OCI-LY7 (cell line): ENCODE measurements around the gene GALNT14. TPM values are rescaled to one million over a fixed set of nuclear protein-coding genes. Genes with fewer than 3 reads are reported as not detected.

Experiments used
- BruUV-seq: library from RNA; stranded (reverse); fragments of 400-500 nt; replicated peaks from 2 replicates; lab custom pipeline; 2021; lab: Mats Ljungman, UMichigan
- CTCF ChIA-PET: fragments of 300-600 bp; sonication (Branson Sonifier 250); formaldehyde crosslinking; loops from one replicate; lab custom pipeline; 2022; ENCODE audit warnings: antibody characterized with exemption; ENCODE audit not compliant: unreplicated experiment; lab: Charles Lee
- POLR2A ChIA-PET: fragments of 300-600 bp; sonication (Branson Sonifier 250); formaldehyde crosslinking; loops from one replicate; lab custom pipeline; 2022; ENCODE audit warnings: antibody characterized with exemption; lab: Charles Lee
- DNase-seq: peaks from one replicate; pipeline ENCODE4 v3.0.0-alpha.2; 2015; ENCODE audit warnings: low spot score
- H2AFZ ChIP-seq: fragments of 200-600 bp; sonication (generic), shearing (Covaris generic); 2 replicates; pipeline ENCODE4 v1.6.1; 2014; ENCODE audit warnings: mild to moderate bottlenecking, antibody characterized with exemption, low read length, moderate library complexity
- H3K27ac ChIP-seq: fragments of 200-600 bp; sonication (generic); 2 replicates; pipeline ENCODE4 v1.5.1; 2014; ENCODE audit warnings: mixed run types, low read depth, mild to moderate bottlenecking, moderate library complexity, low read length, inconsistent platforms; ENCODE audit not compliant: poor library complexity, severe bottlenecking
- H3K36me3 ChIP-seq: fragments of 200-600 bp; sonication (generic); 2 replicates; pipeline ENCODE4 v1.6.1; 2014; ENCODE audit warnings: mild to moderate bottlenecking, antibody characterized with exemption, low read length, moderate library complexity, mixed read lengths; ENCODE audit not compliant: insufficient read depth
- H3K4me1 ChIP-seq: fragments of 200-600 bp; sonication (generic); 2 replicates; pipeline ENCODE4 v1.5.1; 2014; ENCODE audit warnings: mild to moderate bottlenecking, low read length; ENCODE audit not compliant: insufficient read depth, poor library complexity, severe bottlenecking
- H3K4me2 ChIP-seq: fragments of 200-600 bp; sonication (generic); 2 replicates; pipeline ENCODE4 v1.6.1; 2014; ENCODE audit warnings: mild to moderate bottlenecking, low read length
- H3K4me3 ChIP-seq: fragments of 200-600 bp; sonication (generic); 2 replicates; pipeline ENCODE4 v1.5.1; 2014; ENCODE audit warnings: mild to moderate bottlenecking, low read depth, low read length; ENCODE audit not compliant: poor library complexity, severe bottlenecking
- H3K79me2 ChIP-seq: fragments of 200-600 bp; sonication (generic); 2 replicates; pipeline ENCODE4 v1.6.1; 2016; ENCODE audit warnings: low read depth, mild to moderate bottlenecking, low read length, moderate library complexity, mixed read lengths; ENCODE audit not compliant: insufficient read depth
- H3K9me2 ChIP-seq: fragments of 200-600 bp; sonication (generic); 2 replicates; pipeline ENCODE4 v1.6.1; 2016; ENCODE audit warnings: mild to moderate bottlenecking, low read length, mixed read lengths; ENCODE audit not compliant: insufficient read depth
- H3K9me3 ChIP-seq: fragments of 200-600 bp; sonication (generic); 2 replicates; pipeline ENCODE4 v1.6.1; 2014; ENCODE audit warnings: mild to moderate bottlenecking, mixed run types, low read length, mixed read lengths
- H4K20me1 ChIP-seq: fragments of 200-600 bp; sonication (generic); 2 replicates; pipeline ENCODE4 v1.6.1; 2014; ENCODE audit warnings: mild to moderate bottlenecking, antibody characterized with exemption, low read length, moderate library complexity, mixed read lengths; ENCODE audit not compliant: insufficient read depth
- CTCF ChIP-seq: fragments of 200-600 bp; sonication (generic); conservative IDR thresholded peaks from 2 replicates; pipeline ENCODE4 v1.5.1; 2014; ENCODE audit warnings: mild to moderate bottlenecking, antibody characterized with exemption, low read length, moderate library complexity, mixed read lengths
- EZH2phosphoT487 ChIP-seq: fragments of 200-600 bp; sonication (generic); IDR thresholded peaks from 2 replicates; pipeline ENCODE4 v1.6.1; 2018; ENCODE audit warnings: low read depth, borderline replicate concordance, mild to moderate bottlenecking, mixed run types, antibody characterized with exemption, low read length, moderate library complexity, mixed read lengths
- intact Hi-C: fragments of 100-400 bp; cut with micrococcal nuclease; formaldehyde crosslinking; loops from one replicate; pipeline ENCODE4 v1.10.0; 2022; ENCODE audit not compliant: unreplicated experiment
- total RNA-seq, 2 experiments: library from RNA; depleted of rRNA in 1 of 2; stranded (reverse); fragments of >200 nt in 1 of 2; shearing (Covaris generic) in 1 of 2; gene quantifications; 2 replicates each; pipeline ENCODE4 v1.2.3, GENCODE V29; 2014 to 2022

The GALNT14 gene
- total RNA-seq, 2 experiments from 2014 or later: 14.8 to 25.6 TPM

GRCh38 chr2:30935795-30936194, 202.4 kb downstream of the GALNT14 start:
- intact Hi-C loops: no loop called here
- CTCF ChIA-PET: no interaction called here
- no TSS peak for BruUV-seq
- peaks cover 8% of the 10 kb centered on the region for H3K4me1 ChIP-seq
- no peaks in the 10 kb centered on the region for H3K9me2 ChIP-seq
- DNase-seq: no peak
- H2AFZ ChIP-seq: no peak overlapping the region
- H3K27ac ChIP-seq: no peak overlapping the region
- no peaks in the 10 kb centered on the region for H3K9me3 ChIP-seq
- no peaks in the 10 kb centered on the region for H3K79me2 ChIP-seq
- TF ChIP-seq CTCF: no peak
- TF ChIP-seq EZH2phosphoT487: no peak
- H3K36me3 ChIP-seq: peaks cover 3% of the 10 kb centered on the region; the same call in 1 of the 2 replicates
- no peak overlapping the region for H3K4me3 ChIP-seq
- POLR2A ChIA-PET: no interaction called here
- no peaks in the 10 kb centered on the region for H4K20me1 ChIP-seq
- H3K4me2 ChIP-seq: no peak overlapping the region

- no peaks in the 10 kb centered on the region for H3K9me2 ChIP-seq
- intact Hi-C loops: no loop called here
- H4K20me1 ChIP-seq: no peaks in the 10 kb centered on the region
- H3K36me3 ChIP-seq: peaks cover 7% of the 10 kb centered on the region; the same call in 1 of the 2 replicates
- no peak overlapping the region for H3K4me3 ChIP-seq
- no TSS peak for BruUV-seq
- no peak overlapping the region for H2AFZ ChIP-seq
- peaks cover 8% of the 10 kb centered on the region for H3K4me1 ChIP-seq
- no peak overlapping the region for H3K27ac ChIP-seq
- ChIA-PET POLR2A (interaction anchor here (1.0 kb wide), 1 partner anchor 17 kb away, joined by 3 read pairs; no protein-coding TSS in a partner anchor), CTCF (no interaction called here)
- TF ChIP-seq CTCF (no peak), EZH2phosphoT487 (no peak)
- no peak for DNase-seq
- no peaks in the 10 kb centered on the region for H3K9me3 ChIP-seq
- H3K79me2 ChIP-seq: no peaks in the 10 kb centered on the region
- H3K4me2 ChIP-seq: no peak overlapping the region
Observed at GRCh38 chr2:30934066-30934465, 204.2 kb downstream of the GALNT14 start.

- CTCF ChIA-PET: no interaction called here
- Histone ChIP-seq H3K79me2 (no peaks in the 10 kb centered on the region), H3K4me1 (peaks cover 6% of the 10 kb centered on the region), H3K4me2 (no peak overlapping the region), H3K9me2 (no peaks in the 10 kb centered on the region), H4K20me1 (no peaks in the 10 kb centered on the region), H3K27ac (no peak overlapping the region), H3K9me3 (no peaks in the 10 kb centered on the region), H2AFZ (no peak overlapping the region), H3K4me3 (no peak overlapping the region), H3K36me3 (peaks cover 9% of the 10 kb centered on the region; the same call in 1 of the 2 replicates)
- no peak for TF ChIP-seq CTCF
- no peak for TF ChIP-seq EZH2phosphoT487
- DNase-seq: no peak
- intact Hi-C loops: no loop called here
- POLR2A ChIA-PET: interaction anchor here (1.0 kb wide), 1 partner anchor 17 kb away, joined by 3 read pairs; no protein-coding TSS in a partner anchor
- no TSS peak for BruUV-seq
Observed at GRCh38 chr2:30933496-30933895, 204.7 kb downstream of the GALNT14 start.
